NCI-H82 treated with DMSO at 0.1 percent for 48 hours (cell line): ENCODE measurements around the gene IL23R.
"Not testable (repeated sequence)": the region's sequence is repeated elsewhere in the genome, so short reads cannot be mapped to it uniquely, and the experiment has no call there.

ENCODE experiments used
- DNase-seq: peaks from one replicate; lab custom pipeline; 2025; ENCODE audit not compliant: unreplicated experiment; lab: John Stamatoyannopoulos, UW

The IL23R gene

GRCh38 chr1:67191668-67192520 is 25.6 kb downstream of the IL23R start:
- DNase-seq, result no peak

GRCh38 chr1:67192902-67193301 is 26.6 kb downstream of the IL23R start:
- DNase-seq, result no peak

- no peak for DNase-seq
These were observed 27.4 kb downstream of the IL23R start for GRCh38 chr1:67193704-67194103.

GRCh38 chr1:67194209-67194863 is 28.1 kb downstream of the IL23R start:
- no peak for DNase-seq

- no peak for DNase-seq
These were observed 34.5 kb downstream of the IL23R start for GRCh38 chr1:67200755-67201154.

GRCh38 chr1:67201891-67202290 is 35.6 kb downstream of the IL23R start:
- DNase-seq, result no peak

GRCh38 chr1:67204298-67204980 is 38.2 kb downstream of the IL23R start:
- no peak for DNase-seq

GRCh38 chr1:67207398-67207797 is 41.1 kb downstream of the IL23R start:
- not testable (repeated sequence) for DNase-seq

GRCh38 chr1:67208217-67208616 is 42.0 kb downstream of the IL23R start:
- DNase-seq, result no peak

GRCh38 chr1:67209521-67209920 is 43.3 kb downstream of the IL23R start:
- DNase-seq, result no peak

- DNase-seq, result no peak
These were observed 45.6 kb downstream of the IL23R start for GRCh38 chr1:67211589-67212563.

GRCh38 chr1:67213164-67213563 is 46.9 kb downstream of the IL23R start:
- DNase-seq, result no peak

- DNase-seq, result no peak
These were observed 47.7 kb downstream of the IL23R start for GRCh38 chr1:67213948-67214347.

- no peak for DNase-seq
These were observed 48.3 kb downstream of the IL23R start for GRCh38 chr1:67214420-67215174.

- DNase-seq, result no peak
These were observed 50.1 kb downstream of the IL23R start for GRCh38 chr1:67216401-67216800.

- DNase-seq, result no peak
These were observed 51.2 kb downstream of the IL23R start for GRCh38 chr1:67217417-67217816.

- DNase-seq, result no peak
These were observed 51.7 kb downstream of the IL23R start for GRCh38 chr1:67217938-67218337.

GRCh38 chr1:67224856-67225255 is 58.6 kb downstream of the IL23R start:
- DNase-seq, result no peak

- DNase-seq, result no peak
These were observed 60.4 kb downstream of the IL23R start for GRCh38 chr1:67226688-67227087.

- DNase-seq, result no peak
These were observed 60.9 kb downstream of the IL23R start for GRCh38 chr1:67227196-67227595.
